ENCODE measurements around the gene FSTL4.

GRCh38 chr5:133466556-133467334 is 145.6 kb downstream of the FSTL4 start:
- TF ChIP-seq RCOR1 (IDR thresholded peaks at IDR 0.05; ENCODE audit: low read length): no peak
- TF ChIP-seq, protein P1, sequence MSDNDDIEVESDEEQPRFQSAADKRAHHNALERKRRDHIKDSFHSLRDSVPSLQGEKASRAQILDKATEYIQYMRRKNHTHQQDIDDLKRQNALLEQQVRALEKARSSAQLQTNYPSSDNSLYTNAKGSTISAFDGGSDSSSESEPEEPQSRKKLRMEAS (IDR thresholded peaks at IDR 0.05; ENCODE audit: low read depth): no peak
- no peak for TF ChIP-seq RAD21 (IDR thresholded peaks at IDR 0.05; ENCODE audit: low read length)
- no peak for TF ChIP-seq CTCF (IDR thresholded peaks at IDR 0.05)
- no peak for TF ChIP-seq REST (IDR thresholded peaks at IDR 0.05; ENCODE audit: low read depth, low read length)
- TF ChIP-seq GATA2 (CRISPR knock-in tag; IDR thresholded peaks at IDR 0.05): no peak
- TF ChIP-seq SIN3A (IDR thresholded peaks at IDR 0.05; ENCODE audit: borderline replicate concordance, low read depth, low read length): no peak
- TF ChIP-seq MXI1 (IDR thresholded peaks at IDR 0.05; ENCODE audit: low read depth, low read length): no peak
- TF ChIP-seq YY1 (IDR thresholded peaks at IDR 0.05; ENCODE audit: low read depth): no peak
- no peak for TF ChIP-seq NFIC (IDR thresholded peaks at IDR 0.05; ENCODE audit: borderline replicate concordance)
- TF ChIP-seq RXRA (IDR thresholded peaks at IDR 0.05; ENCODE audit: borderline replicate concordance, low read depth): no peak
- TF ChIP-seq, protein P2, sequence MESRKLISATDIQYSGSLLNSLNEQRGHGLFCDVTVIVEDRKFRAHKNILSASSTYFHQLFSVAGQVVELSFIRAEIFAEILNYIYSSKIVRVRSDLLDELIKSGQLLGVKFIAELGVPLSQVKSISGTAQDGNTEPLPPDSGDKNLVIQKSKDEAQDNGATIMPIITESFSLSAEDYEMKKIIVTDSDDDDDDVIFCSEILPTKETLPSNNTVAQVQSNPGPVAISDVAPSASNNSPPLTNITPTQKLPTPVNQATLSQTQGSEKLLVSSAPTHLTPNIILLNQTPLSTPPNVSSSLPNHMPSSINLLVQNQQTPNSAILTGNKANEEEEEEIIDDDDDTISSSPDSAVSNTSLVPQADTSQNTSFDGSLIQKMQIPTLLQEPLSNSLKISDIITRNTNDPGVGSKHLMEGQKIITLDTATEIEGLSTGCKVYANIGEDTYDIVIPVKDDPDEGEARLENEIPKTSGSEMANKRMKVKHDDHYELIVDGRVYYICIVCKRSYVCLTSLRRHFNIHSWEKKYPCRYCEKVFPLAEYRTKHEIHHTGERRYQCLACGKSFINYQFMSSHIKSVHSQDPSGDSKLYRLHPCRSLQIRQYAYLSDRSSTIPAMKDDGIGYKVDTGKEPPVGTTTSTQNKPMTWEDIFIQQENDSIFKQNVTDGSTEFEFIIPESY (IDR thresholded peaks at IDR 0.05; ENCODE audit: borderline replicate concordance, low read depth): no peak
- no peak for TF ChIP-seq FOXJ3 (CRISPR knock-in tag; IDR thresholded peaks at IDR 0.05)

All from SK-N-SH (cell line).